ENCODE results near the gene ZC3H4. TPM values are rescaled to one million over a fixed set of nuclear protein-coding genes. Genes with fewer than 3 reads are reported as not detected.

The ZC3H4 gene
- total and polyA plus RNA-seq, 2 of the 8 experiments (the other 6 are each of a cell fraction or from before 2014, with no cell fraction given), result 6.6 to 92.0 TPM

- Histone ChIP-seq H3K4ac (replicated peaks; ENCODE audit: insufficient read length, low read depth, low read length) (no peak overlapping the region), H3K23ac (ENCODE audit: insufficient read length) (no peak overlapping the region), H4K20me1 (replicated peaks in 1 of 2; ENCODE audit: control insufficient read depth in 1 of 2, insufficient read depth in 2 of 2, low read length in 2 of 2) (peaks cover 0 to 4% of the 10 kb centered on the region in 2 experiments), H2BK120ac (replicated peaks; ENCODE audit: low read depth, low read length) (no peak overlapping the region), H2BK5ac (ENCODE audit: low read depth, low read length) (peak overlapping the region; percentile 19; the same call in 1 of the 2 replicates), H3K4me1 (replicated peaks in 1 of 4; ENCODE audit: control insufficient read depth in 3 of 4, insufficient read depth in 4 of 4, low read length in 3 of 4) (peaks cover 13 to 21% (median 20%) of the 10 kb centered on the region in 4 experiments), H2BK12ac (ENCODE audit: low read depth, low read length) (no peak overlapping the region; the same call in 1 of the 2 replicates), H2AFZ (ENCODE audit: low read length) (no peak overlapping the region), H3K79me2 (ENCODE audit: control insufficient read depth in 1 of 2, insufficient read depth in 2 of 2, low read length in 2 of 2) (peaks cover 6 to 47% of the 10 kb centered on the region in 2 experiments; a peak in 3 of 4 replicates), H4K5ac (ENCODE audit: insufficient read length, low read depth, low read length) (peak overlapping the region; percentile 42), H2AK5ac (ENCODE audit: low read depth, low read length) (no peak overlapping the region), H3K27me3 (replicated peaks in 1 of 4; ENCODE audit: control insufficient read depth in 3 of 4, extremely low read depth in 1 of 4, insufficient read depth in 3 of 4, low read length in 3 of 4) (no peaks in the 10 kb centered on the region), H3K18ac (ENCODE audit: extremely low read depth, low read length) (no peak overlapping the region), H3K56ac (replicated peaks; ENCODE audit: insufficient read length, low read depth, low read length) (no peak overlapping the region), H2BK15ac (ENCODE audit: low read length) (no peak overlapping the region), H3K79me1 (ENCODE audit: low read depth, low read length) (no peaks in the 10 kb centered on the region; the same call in 1 of the 2 replicates), H3K9me3 (ENCODE audit: insufficient read depth in 2 of 2, low read depth in 1 of 2, low read length in 1 of 2) (no peaks in the 10 kb centered on the region), H3K27ac (ENCODE audit: low read depth, low read length) (peak overlapping the region; percentile 82; the same call in 1 of the 2 replicates), H3K4me3 (ENCODE audit: extremely low read depth in 1 of 4, insufficient read depth in 2 of 4, low read depth in 3 of 4, low read length in 4 of 4) (peak overlapping the region in 2 of 4 experiments; percentile 2 to 36; a peak in 2 of 8 replicates), H3K23me2 (ENCODE audit: low read depth, low read length) (no peaks in the 10 kb centered on the region; the same call in 1 of the 2 replicates), H3K4me2 (ENCODE audit: insufficient read depth in 1 of 2, low read depth in 2 of 2, low read length in 2 of 2) (peak overlapping the region; percentile 69), H3K36me3 (ENCODE audit: control insufficient read depth in 2 of 4, insufficient read depth in 4 of 4, low read length in 3 of 4) (peaks cover 21 to 86% (median 49%) of the 10 kb centered on the region in 4 experiments; a peak in 7 of 8 replicates), H4K91ac (replicated peaks; ENCODE audit: insufficient read length, low read length) (no peak overlapping the region), H2BK20ac (ENCODE audit: low read length) (no peak overlapping the region), H3K9ac (replicated peaks in 1 of 4; ENCODE audit: extremely low read depth in 1 of 4, low read depth in 3 of 4, low read length in 3 of 4) (peak overlapping the region in 1 of 4 experiments; percentile 55; a peak in 1 of 7 replicates), H3K14ac (ENCODE audit: insufficient read length) (no peak overlapping the region), H4K8ac (ENCODE audit: extremely low read depth, insufficient read depth, low read length) (no peak overlapping the region)
- ChIA-PET CTCF (ENCODE audit: partially characterized antibody) (interaction anchor here (0.7 to 2.5 kb wide), 9 partner anchors 8 to 165 kb away, joined by 3 to 14 read pairs (median 3); no protein-coding TSS in a partner anchor), POLR2A (ENCODE audit: partially characterized antibody) (interaction anchor here (0.7 to 9.1 kb wide), 22 partner anchors 8 to 368 kb away, joined by 3 to 98 read pairs (median 5); partner anchors contain the start of genes CCDC9, SLC1A5 and ZC3H4)
- no peak for DNase-seq (ENCODE audit: low read depth in 1 of 2, low spot score in 2 of 2)
- FAIRE-seq, result peak; percentile 13
- TF ChIP-seq MAX (IDR thresholded peaks at IDR 0.05) (no peak), SP4 (IDR thresholded peaks at IDR 0.05; ENCODE audit: low read length) (0 out of 2 replicates have a peak, but pooled peaks have one; percentile 17)
- WGBS, 2 experiments (ENCODE audit: extremely low coverage in 1 of 2, insufficient coverage in 1 of 2, insufficient read length in 1 of 2, insufficient replicate concordance in 2 of 2, low coverage in 1 of 2, low lambda C conversion rate in 2 of 2, missing lambda C conversion rate in 1 of 2), result 54% methylated on average over 7 of the region's 7 CpGs; no CpG with 5 or more reads in 1 of the 2 experiments
Measured at GRCh38 chr19:47156861-47157430, 43.4 kb upstream of the ZC3H4 start.
